Body of pancreas (tissue), 4 donors: ENCODE results near the gene SAMD13.

Source experiments
- POLR2A ChIP-seq, 3 donors: fragments of 450-650 bp; IDR thresholded peaks; one replicate each; pipeline ENCODE4 v1.6.1; 2016; ENCODE audit warnings: antibody characterized with exemption in 3 of 3, mild to moderate bottlenecking in 2 of 3
- TF ChIP-seq, protein P1 (sequence below), 7 experiments: fragments of 450-650 bp in 4 of 7; fragments of 200-600 bp in 3 of 7; sonication (generic) in 3 of 7; IDR thresholded peaks; one replicate each; pipeline ENCODE4 v1.5.1; 2016 to 2019; ENCODE audit warnings: antibody characterized with exemption in 7 of 7

- TF ChIP-seq, protein P1, sequence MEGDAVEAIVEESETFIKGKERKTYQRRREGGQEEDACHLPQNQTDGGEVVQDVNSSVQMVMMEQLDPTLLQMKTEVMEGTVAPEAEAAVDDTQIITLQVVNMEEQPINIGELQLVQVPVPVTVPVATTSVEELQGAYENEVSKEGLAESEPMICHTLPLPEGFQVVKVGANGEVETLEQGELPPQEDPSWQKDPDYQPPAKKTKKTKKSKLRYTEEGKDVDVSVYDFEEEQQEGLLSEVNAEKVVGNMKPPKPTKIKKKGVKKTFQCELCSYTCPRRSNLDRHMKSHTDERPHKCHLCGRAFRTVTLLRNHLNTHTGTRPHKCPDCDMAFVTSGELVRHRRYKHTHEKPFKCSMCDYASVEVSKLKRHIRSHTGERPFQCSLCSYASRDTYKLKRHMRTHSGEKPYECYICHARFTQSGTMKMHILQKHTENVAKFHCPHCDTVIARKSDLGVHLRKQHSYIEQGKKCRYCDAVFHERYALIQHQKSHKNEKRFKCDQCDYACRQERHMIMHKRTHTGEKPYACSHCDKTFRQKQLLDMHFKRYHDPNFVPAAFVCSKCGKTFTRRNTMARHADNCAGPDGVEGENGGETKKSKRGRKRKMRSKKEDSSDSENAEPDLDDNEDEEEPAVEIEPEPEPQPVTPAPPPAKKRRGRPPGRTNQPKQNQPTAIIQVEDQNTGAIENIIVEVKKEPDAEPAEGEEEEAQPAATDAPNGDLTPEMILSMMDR (IDR thresholded peaks at IDR 0.05) = no peak
- TF ChIP-seq POLR2A (IDR thresholded peaks at IDR 0.05) = no peak
Observed at GRCh38 chr1:84365225-84366221, 64.0 kb downstream of the SAMD13 start.
